H1 (cell line): Measurements from ENCODE around the gene KLC4. TPM values are rescaled to one million over a fixed set of nuclear protein-coding genes. Genes with fewer than 3 reads are reported as not detected.

Source experiments
- CTCF ChIA-PET: fragments of 300-600 bp; sonication (Branson Sonifier 250); formaldehyde crosslinking; loops from one replicate; lab custom pipeline; 2021; ENCODE audit not compliant: partially characterized antibody; lab: Charles Lee
- POLR2A ChIA-PET: fragments of 300-600 bp; sonication (Branson Sonifier 250); formaldehyde crosslinking; loops from one replicate; lab custom pipeline; 2021; ENCODE audit warnings: inconsistent platforms; ENCODE audit not compliant: partially characterized antibody; lab: Charles Lee
- DNase-seq, 2 experiments: peaks; one replicate each; pipeline versions ENCODE4 v3.0.0 to v3.0.0-alpha.2; 2010 to 2022; ENCODE audit warnings: low spot score in 2 of 2, low read depth in 1 of 2, mixed read lengths in 1 of 2
- FAIRE-seq: peaks from 2 replicates; lab custom pipeline; 2011; peaks lifted over from hg19 to GRCh38; lab: Jason Lieb, UNC
- H2AFZ ChIP-seq: 2 replicates; pipeline ENCODE4 v1.8.1; 2012; ENCODE audit warnings: low read length, inconsistent platforms
- H2AK5ac ChIP-seq: 2 replicates; pipeline ENCODE4 v1.6.1; 2013; ENCODE audit warnings: low read depth, low read length
- H2BK120ac ChIP-seq: replicated peaks from 2 replicates; pipeline ENCODE3; 2013; ENCODE audit warnings: low read depth, low read length, inconsistent platforms
- H2BK12ac ChIP-seq: 2 replicates; pipeline ENCODE4 v1.6.1; 2013; ENCODE audit warnings: low read depth, low read length
- H2BK15ac ChIP-seq: 2 replicates; pipeline ENCODE4 v1.6.1; 2013; ENCODE audit warnings: low read length
- H2BK20ac ChIP-seq: 2 replicates; pipeline ENCODE4 v1.6.1; 2013; ENCODE audit warnings: low read length
- H2BK5ac ChIP-seq: 2 replicates; pipeline ENCODE4 v1.6.1; 2013; ENCODE audit warnings: low read depth, low read length
- H3K14ac ChIP-seq: 2 replicates; pipeline ENCODE4 v1.6.1; 2013; ENCODE audit warnings: inconsistent platforms; ENCODE audit not compliant: insufficient read length
- H3K18ac ChIP-seq: 2 replicates; pipeline ENCODE4 v1.6.1; 2013; ENCODE audit warnings: low read length; ENCODE audit errors: extremely low read depth
- H3K23ac ChIP-seq: 2 replicates; pipeline ENCODE4 v1.6.1; 2013; ENCODE audit warnings: inconsistent platforms; ENCODE audit not compliant: insufficient read length
- H3K23me2 ChIP-seq: 2 replicates; pipeline ENCODE4 v1.6.1; 2013; ENCODE audit warnings: low read depth, low read length
- H3K27ac ChIP-seq: 2 replicates; pipeline ENCODE4 v1.6.1; 2011; ENCODE audit warnings: low read depth, low read length, inconsistent platforms
- H3K27me3 ChIP-seq, 4 experiments: replicated peaks in 1 of 4; 1 replicate in 1 of 4; 2 replicates in 3 of 4; pipeline versions ENCODE4 v1.6.1 to v1.8.1; 2011 to 2013; ENCODE audit warnings: low read length in 3 of 4, mild to moderate bottlenecking in 3 of 4, inconsistent platforms in 2 of 4, mixed read lengths in 2 of 4, moderate library complexity in 1 of 4; ENCODE audit not compliant: control insufficient read depth in 3 of 4, insufficient read depth in 3 of 4; ENCODE audit errors: extremely low read depth in 1 of 4
- H3K36me3 ChIP-seq, 4 experiments: 2 replicates each; pipeline versions ENCODE4 v1.6.1 to v1.8.1; 2011 to 2013; ENCODE audit warnings: mild to moderate bottlenecking in 4 of 4, low read length in 3 of 4, moderate library complexity in 2 of 4, control low read depth in 1 of 4, inconsistent platforms in 1 of 4; ENCODE audit not compliant: insufficient read depth in 4 of 4, control insufficient read depth in 2 of 4
- H3K4ac ChIP-seq: replicated peaks from 2 replicates; pipeline ENCODE3; 2013; ENCODE audit warnings: low read length, low read depth, mixed read lengths, inconsistent platforms; ENCODE audit not compliant: insufficient read length
- H3K4me1 ChIP-seq, 4 experiments: replicated peaks in 1 of 4; 1 replicate in 1 of 4; 2 replicates in 3 of 4; pipeline versions ENCODE4 v1.6.1 to v1.8.1; 2011 to 2013; ENCODE audit warnings: low read length in 3 of 4, inconsistent platforms in 2 of 4, mixed read lengths in 1 of 4; ENCODE audit not compliant: insufficient read depth in 4 of 4, control insufficient read depth in 3 of 4
- H3K4me2 ChIP-seq, 2 experiments: 2 replicates each; pipeline versions ENCODE4 v1.6.1 to v1.8.1; 2011 to 2013; ENCODE audit warnings: low read depth in 2 of 2, low read length in 2 of 2, control low read depth in 1 of 2, inconsistent platforms in 1 of 2, mild to moderate bottlenecking in 1 of 2; ENCODE audit not compliant: insufficient read depth in 1 of 2
- H3K4me3 ChIP-seq, 4 experiments: fragments of 200-600, 300-600 bp in 1 of 4; sonication (generic), shearing (Covaris generic), sonication (Bioruptor Twin) in 1 of 4; 2 replicates each; pipeline versions ENCODE4 v1.5.1 to v1.8.1; 2011 to 2016; ENCODE audit warnings: low read length in 4 of 4, low read depth in 3 of 4, control low read depth in 2 of 4, inconsistent platforms in 2 of 4, mild to moderate bottlenecking in 2 of 4, mixed read lengths in 1 of 4, moderate library complexity in 1 of 4; ENCODE audit not compliant: insufficient read depth in 2 of 4; ENCODE audit errors: extremely low read depth in 1 of 4
- H3K56ac ChIP-seq: replicated peaks from 2 replicates; pipeline ENCODE3; 2013; ENCODE audit warnings: low read depth, mild to moderate bottlenecking, mixed read lengths, low read length, inconsistent platforms; ENCODE audit not compliant: insufficient read length
- H3K79me1 ChIP-seq: 2 replicates; pipeline ENCODE4 v1.6.1; 2013; ENCODE audit warnings: low read depth, low read length, control low read depth
- H3K79me2 ChIP-seq, 2 experiments: 2 replicates each; pipeline versions ENCODE4 v1.6.1 to v1.8.1; 2012 to 2013; ENCODE audit warnings: low read length in 2 of 2, mild to moderate bottlenecking in 2 of 2, inconsistent platforms in 1 of 2; ENCODE audit not compliant: insufficient read depth in 2 of 2, control insufficient read depth in 1 of 2
- H3K9ac ChIP-seq, 4 experiments: replicated peaks in 1 of 4; 1 replicate in 1 of 4; 2 replicates in 3 of 4; pipeline versions ENCODE4 v1.6.1 to v1.8.1; 2011 to 2013; ENCODE audit warnings: low read depth in 3 of 4, low read length in 3 of 4, control low read depth in 2 of 4, mild to moderate bottlenecking in 2 of 4, moderate library complexity in 2 of 4, inconsistent platforms in 1 of 4; ENCODE audit errors: extremely low read depth in 1 of 4
- H3K9me3 ChIP-seq, 2 experiments: 2 replicates each; pipeline versions ENCODE4 v1.6.1 to v1.8.1; 2012 to 2013; ENCODE audit warnings: mild to moderate bottlenecking in 2 of 2, moderate library complexity in 2 of 2, control low read depth in 1 of 2, inconsistent platforms in 1 of 2, low read depth in 1 of 2, low read length in 1 of 2, mixed read lengths in 1 of 2; ENCODE audit not compliant: insufficient read depth in 2 of 2
- H4K20me1 ChIP-seq, 2 experiments: replicated peaks in 1 of 2; 2 replicates each; pipeline versions ENCODE3 to v1.8.1; 2011 to 2013; ENCODE audit warnings: inconsistent platforms in 2 of 2, low read length in 2 of 2, mild to moderate bottlenecking in 1 of 2; ENCODE audit not compliant: insufficient read depth in 2 of 2, control insufficient read depth in 1 of 2
- H4K5ac ChIP-seq: 2 replicates; pipeline ENCODE4 v1.6.1; 2013; ENCODE audit warnings: low read length, low read depth, mixed read lengths, inconsistent platforms; ENCODE audit not compliant: insufficient read length
- H4K8ac ChIP-seq: 2 replicates; pipeline ENCODE4 v1.8.0; 2013; ENCODE audit warnings: mild to moderate bottlenecking, moderate library complexity, low read length, inconsistent platforms; ENCODE audit not compliant: insufficient read depth; ENCODE audit errors: extremely low read depth
- H4K91ac ChIP-seq: replicated peaks from 2 replicates; pipeline ENCODE3; 2013; ENCODE audit warnings: low read length, mixed read lengths, inconsistent platforms; ENCODE audit not compliant: insufficient read length
- CBX8 ChIP-seq: fragments of 300-800, 300-1000 bp; sonication (generic); IDR thresholded peaks from 2 replicates; pipeline ENCODE4 v1.7.1; 2016; ENCODE audit warnings: low read depth, low read length, borderline replicate concordance
- CEBPB ChIP-seq: IDR thresholded peaks from 2 replicates; pipeline ENCODE4 v1.6.1; 2012; ENCODE audit warnings: low read depth, low read length
- CTBP2 ChIP-seq: IDR thresholded peaks from 2 replicates; pipeline ENCODE4 v1.7.0; 2011; ENCODE audit warnings: borderline replicate concordance, mild to moderate bottlenecking, moderate library complexity, mixed read lengths, low read length; ENCODE audit not compliant: insufficient read depth, insufficient read length
- NANOG ChIP-seq: IDR thresholded peaks from 2 replicates; pipeline ENCODE4 v1.6.1; 2011; ENCODE audit warnings: low read length, low read depth, mild to moderate bottlenecking, inconsistent platforms; ENCODE audit not compliant: insufficient read depth, poor library complexity, severe bottlenecking
- TCF12 ChIP-seq: IDR thresholded peaks from 2 replicates; pipeline ENCODE4 v1.6.1; 2011; ENCODE audit warnings: low read depth, mild to moderate bottlenecking, low read length
- WGBS, 2 experiments: shearing (Covaris generic) in 1 of 2; methylation state at CpG; one replicate each; pipeline versions ENCODE4 v1.1.6 to v1.1.7; 2013 to 2015; ENCODE audit warnings: low lambda C conversion rate in 2 of 2, mixed read lengths in 2 of 2, inconsistent platforms in 1 of 2, low coverage in 1 of 2, missing lambda C conversion rate in 1 of 2; ENCODE audit not compliant: insufficient replicate concordance in 2 of 2, insufficient coverage in 1 of 2, insufficient read length in 1 of 2; ENCODE audit errors: extremely low coverage in 1 of 2, missing lambda C conversion rate in 1 of 2; 5-methylcytosine and 5-hydroxymethylcytosine counted together
- polyA plus RNA-seq, 7 experiments: library from polyadenylated mRNA; depleted of rRNA in 3 of 7; stranded (reverse) in 5 of 7; unstranded in 2 of 7; fragments of >200 nt in 5 of 7; fragments of 200-250 nt in 2 of 7; gene quantifications; 1 replicate in 5 of 7; 2 replicates in 1 of 7; 4 replicates in 1 of 7; pipeline versions ENCODE4 v1.2.1 to v1.2.3, GENCODE V29; 2011 to 2013; ENCODE audit warnings: missing spikeins in 2 of 7, mixed read lengths in 2 of 7
- total RNA-seq: library from RNA; stranded (reverse); fragmentation: NEBNext Ultra II Directional; extraction: Animal tissue kit (Norgen Biotek cat#: 25700); gene quantifications from 2 replicates; pipeline ENCODE4 v1.2.1, GENCODE V29; 2021

Gene KLC4
- total and polyA plus RNA-seq, 2 of the 8 experiments (the other 6 are each of a cell fraction or from before 2014, with no cell fraction given), result 15.7 to 28.5 TPM

DNA sequence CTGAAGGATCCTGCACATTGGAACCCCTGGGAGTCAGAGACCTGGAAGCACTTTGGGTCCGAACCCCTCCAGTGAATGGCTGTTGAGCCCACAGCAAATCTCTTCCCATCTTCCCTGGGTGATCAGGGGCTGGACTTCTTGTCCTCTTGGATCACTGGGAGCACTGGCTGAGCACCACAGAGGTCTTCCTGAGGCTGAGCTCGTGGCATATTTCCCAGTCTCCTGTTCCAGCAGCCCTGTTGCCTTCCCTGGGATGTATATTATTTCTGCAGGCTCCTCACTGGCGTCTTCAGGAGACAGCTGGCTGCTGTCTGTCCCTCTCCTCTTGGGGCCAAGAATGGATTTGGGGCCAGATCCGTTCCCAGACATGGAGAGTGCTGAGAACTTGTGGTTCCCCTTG, 60.1 kb downstream of the KLC4 start:
- CTCF ChIA-PET, result interaction anchor here (1.0 to 2.1 kb wide), 2 partner anchors 10 to 24 kb away, joined by 7 to 8 read pairs; no protein-coding TSS in a partner anchor
- no peak overlapping the region for H4K8ac ChIP-seq
- no peak for FAIRE-seq

More for the DNA sequence above, 60.1 kb downstream of the KLC4 start:
- Histone ChIP-seq H3K4me2 (no peak overlapping the region), H3K36me3 (no peaks in the 10 kb centered on the region), H3K4ac (no peak overlapping the region)
- DNase-seq, result no peak
- TF ChIP-seq NANOG (no peak), CBX8 (no peak), CTBP2 (no peak), CEBPB (no peak), TCF12 (no peak)
- TF ChIP-seq, all 59 proteins: peak for 0
- Histone ChIP-seq H3K9ac (no peak overlapping the region), H2AK5ac (no peak overlapping the region), H3K27ac (no peak overlapping the region), H3K56ac (no peak overlapping the region), H3K27me3 (no peaks in the 10 kb centered on the region), H3K23ac (no peak overlapping the region), H3K23me2 (no peaks in the 10 kb centered on the region), H3K79me1 (peaks cover 19% of the 10 kb centered on the region), H3K18ac (no peak overlapping the region), H4K20me1 (peaks cover 0 to 7% of the 10 kb centered on the region in 2 experiments), H2BK120ac (no peak overlapping the region), H3K4me3 (no peak overlapping the region), H2AFZ (no peak overlapping the region), H3K9me3 (no peaks in the 10 kb centered on the region), H4K5ac (no peak overlapping the region), H3K14ac (no peak overlapping the region), H2BK5ac (0 out of 2 replicates have a peak overlapping the region, but pooled peaks have one; percentile 56), H2BK20ac (no peak overlapping the region), H2BK12ac (no peak overlapping the region), H2BK15ac (no peak overlapping the region), H4K91ac (no peak overlapping the region), H3K4me1 (peaks cover under 1 to 22% (median 10%) of the 10 kb centered on the region in 4 experiments), H3K79me2 (peaks cover 3 to 85% of the 10 kb centered on the region in 2 experiments; a peak in 3 of 4 replicates)
- POLR2A ChIA-PET, result interaction anchor here (1.0 to 3.2 kb wide), 2 partner anchors 13 to 43 kb away, joined by 4 to 11 read pairs; partner anchors contain the start of gene PTK7
- WGBS, 2 experiments, result 91% methylated on average over 4 of the region's 4 CpGs; no CpG with 5 or more reads in 1 of the 2 experiments
